HG02884 (cell line): ENCODE data around the gene TXNDC5.

Experiments used
- ATAC-seq: cut with Tn5 transposase; IDR thresholded peaks from one replicate; pipeline ENCODE4 v1.9.1; 2021; ENCODE audit warnings: mild to moderate bottlenecking, moderate library complexity; ENCODE audit not compliant: unreplicated experiment

Gene TXNDC5

GRCh38 chr6:7910654-7911344 lies at the start of gene TXNDC5:
TSS of gene TXNDC5 (minus strand) at chr6:7910788. CDS start at chr6:7910776, 12 bp downstream.
- peak; percentile 55 for ATAC-seq

- ATAC-seq = no peak
Measured at GRCh38 chr6:7960141-7960540, 49.6 kb upstream of the TXNDC5 start.

GRCh38 chr6:7959453-7959852 lies 48.9 kb upstream of the TXNDC5 start:
- no peak for ATAC-seq

- no peak for ATAC-seq
Measured at GRCh38 chr6:7958464-7958863, 47.9 kb upstream of the TXNDC5 start.

- ATAC-seq = no peak
Measured at GRCh38 chr6:7956257-7956656, 45.7 kb upstream of the TXNDC5 start.

GRCh38 chr6:7954477-7955200 lies 44.1 kb upstream of the TXNDC5 start:
- no peak for ATAC-seq

GRCh38 chr6:7953753-7954152 lies 43.2 kb upstream of the TXNDC5 start:
- ATAC-seq = no peak

- ATAC-seq = no peak
Measured at GRCh38 chr6:7939864-7940228, 29.3 kb upstream of the TXNDC5 start.

- ATAC-seq = peak; percentile 45
Measured at GRCh38 chr6:7939184-7939863, 28.7 kb upstream of the TXNDC5 start.

- no peak for ATAC-seq
Measured at GRCh38 chr6:7938562-7939183, 28.1 kb upstream of the TXNDC5 start.

GRCh38 chr6:7933794-7934193 lies 23.2 kb upstream of the TXNDC5 start:
- ATAC-seq = peak; percentile 99

GRCh38 chr6:7932625-7933024 lies 22.0 kb upstream of the TXNDC5 start:
- ATAC-seq = no peak

GRCh38 chr6:7924867-7925266 lies 14.3 kb upstream of the TXNDC5 start:
- ATAC-seq = no peak

- no peak for ATAC-seq
Measured at GRCh38 chr6:7922596-7922995, 12.0 kb upstream of the TXNDC5 start.

GRCh38 chr6:7921632-7922092 lies 11.1 kb upstream of the TXNDC5 start:
- no peak for ATAC-seq

GRCh38 chr6:7921046-7921445 lies 10.5 kb upstream of the TXNDC5 start:
- no peak for ATAC-seq

- no peak for ATAC-seq
Measured at GRCh38 chr6:7920425-7920824, 9.8 kb upstream of the TXNDC5 start.

GRCh38 chr6:7919871-7920270 lies 9.3 kb upstream of the TXNDC5 start:
- no peak for ATAC-seq

GRCh38 chr6:7918403-7918802 lies 7.8 kb upstream of the TXNDC5 start:
- no peak for ATAC-seq

- ATAC-seq = no peak
Measured at GRCh38 chr6:7917729-7918128, 7.1 kb upstream of the TXNDC5 start.

- peak; percentile 82 for ATAC-seq
Measured at GRCh38 chr6:7916959-7917358, 6.4 kb upstream of the TXNDC5 start.
